Measurements from ENCODE around the gene MYZAP. TPM values are rescaled to one million over a fixed set of nuclear protein-coding genes. Genes with fewer than 3 reads are reported as not detected.

The MYZAP gene
- total and polyA plus RNA-seq, 2 of the 4 experiments (the other 2 are of a cell fraction), result not detected

GRCh38 chr15:57597431-57597830, 5.7 kb downstream of the MYZAP start:
- no peak overlapping the region for H3K4ac ChIP-seq (ENCODE audit: low read depth, low read length)
- ChIA-PET POLR2A (ENCODE audit: unreplicated experiment) (no interaction called here), CTCF (no interaction called here)
- no peak overlapping the region for H2AFZ ChIP-seq (replicated peaks; ENCODE audit: low read length, poor library complexity)
- no peaks in the 10 kb centered on the region for H4K20me1 ChIP-seq (ENCODE audit: insufficient read depth, low read length)
- H2BK20ac ChIP-seq (ENCODE audit: low read depth, low read length), result no peak overlapping the region
- H3K56ac ChIP-seq (ENCODE audit: extremely low read depth, insufficient read depth, low read length), result no peak overlapping the region; the same call in 1 of the 2 replicates
- H3K9me3 ChIP-seq (ENCODE audit: control insufficient read depth, insufficient read depth, low read length), result no peaks in the 10 kb centered on the region
- no peak overlapping the region for H3K23ac ChIP-seq (ENCODE audit: low read depth, low read length)
- H3K79me1 ChIP-seq (ENCODE audit: low read depth in 1 of 2, low read length in 2 of 2), result no peaks in the 10 kb centered on the region
- H3K14ac ChIP-seq (replicated peaks; ENCODE audit: low read depth, low read length), result no peak overlapping the region
- DNase-seq, result no peak
- no peaks in the 10 kb centered on the region for H3K4me1 ChIP-seq (ENCODE audit: control insufficient read depth, insufficient read depth, low read length)
- no TSS peak for BruUV-seq (replicated peaks)
- no peaks in the 10 kb centered on the region for H3K9me1 ChIP-seq (ENCODE audit: insufficient read depth, low read length)
- in situ Hi-C loops (cut with MboI; ENCODE audit: low sequenced_read_pairs) (no loop called here), intact Hi-C loops (cut with micrococcal nuclease) (no loop called here), dilution Hi-C loops (cut with HindIII; ENCODE audit: low sequenced_read_pairs, unreplicated experiment) (no loop called here)
- no peak overlapping the region for H3K4me2 ChIP-seq (ENCODE audit: low read depth, low read length)
- H2AK9ac ChIP-seq (replicated peaks; ENCODE audit: low read depth, low read length, poor library complexity), result no peak overlapping the region
- no peak for ATAC-seq (ENCODE audit: low read depth)
- no peak overlapping the region for H2AK5ac ChIP-seq (ENCODE audit: low read depth, low read length)
- H3K27ac ChIP-seq (ENCODE audit: insufficient read depth, low read length), result no peak overlapping the region
- no peaks in the 10 kb centered on the region for H3K36me3 ChIP-seq (ENCODE audit: control insufficient read depth, insufficient read depth, low read length)
- no peak overlapping the region for H4K91ac ChIP-seq (ENCODE audit: insufficient read depth, low read depth, low read length)
- no peak overlapping the region for H3K4me3 ChIP-seq (ENCODE audit: insufficient read depth, low read depth, low read length)
- no peak overlapping the region for H2BK120ac ChIP-seq (ENCODE audit: low read depth, low read length)
- TF ChIP-seq, protein P1, sequence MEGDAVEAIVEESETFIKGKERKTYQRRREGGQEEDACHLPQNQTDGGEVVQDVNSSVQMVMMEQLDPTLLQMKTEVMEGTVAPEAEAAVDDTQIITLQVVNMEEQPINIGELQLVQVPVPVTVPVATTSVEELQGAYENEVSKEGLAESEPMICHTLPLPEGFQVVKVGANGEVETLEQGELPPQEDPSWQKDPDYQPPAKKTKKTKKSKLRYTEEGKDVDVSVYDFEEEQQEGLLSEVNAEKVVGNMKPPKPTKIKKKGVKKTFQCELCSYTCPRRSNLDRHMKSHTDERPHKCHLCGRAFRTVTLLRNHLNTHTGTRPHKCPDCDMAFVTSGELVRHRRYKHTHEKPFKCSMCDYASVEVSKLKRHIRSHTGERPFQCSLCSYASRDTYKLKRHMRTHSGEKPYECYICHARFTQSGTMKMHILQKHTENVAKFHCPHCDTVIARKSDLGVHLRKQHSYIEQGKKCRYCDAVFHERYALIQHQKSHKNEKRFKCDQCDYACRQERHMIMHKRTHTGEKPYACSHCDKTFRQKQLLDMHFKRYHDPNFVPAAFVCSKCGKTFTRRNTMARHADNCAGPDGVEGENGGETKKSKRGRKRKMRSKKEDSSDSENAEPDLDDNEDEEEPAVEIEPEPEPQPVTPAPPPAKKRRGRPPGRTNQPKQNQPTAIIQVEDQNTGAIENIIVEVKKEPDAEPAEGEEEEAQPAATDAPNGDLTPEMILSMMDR (conservative IDR thresholded peaks at IDR 0.05; ENCODE audit: low read depth, low read length), result no peak
- no peak for TF ChIP-seq MAZ (IDR thresholded peaks at IDR 0.05; ENCODE audit: borderline replicate concordance, low read depth, low read length)
- no peak for TF ChIP-seq CEBPB (IDR thresholded peaks at IDR 0.05; ENCODE audit: low read depth, low read length)
- TF ChIP-seq MXI1 (IDR thresholded peaks at IDR 0.05; ENCODE audit: borderline replicate concordance, low read depth, low read length), result no peak
- no peak for TF ChIP-seq RAD21 (IDR thresholded peaks at IDR 0.05; ENCODE audit: low read length)
- no peak for TF ChIP-seq NFE2L2 (IDR thresholded peaks at IDR 0.05; ENCODE audit: low read depth, low read length)
- no peak for TF ChIP-seq RFX5 (IDR thresholded peaks at IDR 0.05; ENCODE audit: low read depth, low read length)
- TF ChIP-seq MAFK (IDR thresholded peaks at IDR 0.05; ENCODE audit: low read depth, low read length), result no peak
- no peak for TF ChIP-seq POLR2A (IDR thresholded peaks at IDR 0.05; ENCODE audit: low read depth, low read length)
- no peak for TF ChIP-seq FOS (IDR thresholded peaks at IDR 0.05; ENCODE audit: low read depth, low read length)
- no peak for TF ChIP-seq BHLHE40 (IDR thresholded peaks at IDR 0.05; ENCODE audit: low read depth, low read length)
- no peak for TF ChIP-seq CHD1 (IDR thresholded peaks at IDR 0.05; ENCODE audit: low read depth, low read length)
- TF ChIP-seq RCOR1 (IDR thresholded peaks at IDR 0.05; ENCODE audit: insufficient replicate concordance, low read length), result no peak
- peaks cover 11% of the 10 kb centered on the region for H3K27me3 ChIP-seq (ENCODE audit: control insufficient read depth, insufficient read depth, low read length)
- no peak overlapping the region for H3K18ac ChIP-seq (ENCODE audit: low read depth, low read length)
- H3K9ac ChIP-seq (ENCODE audit: low read depth, low read length), result no peak overlapping the region
- H4K8ac ChIP-seq (ENCODE audit: low read depth in 2 of 2, low read length in 2 of 2), result no peak overlapping the region
- no peak overlapping the region for H2BK15ac ChIP-seq (ENCODE audit: low read depth, low read length)
- 33% methylated on average over 1 of the region's 3 CpGs; no CpG with 5 or more reads in 1 of the 2 experiments for WGBS, 2 experiments (ENCODE audit: extremely low coverage in 2 of 2, insufficient read length in 1 of 2)
- no peak overlapping the region for H4K5ac ChIP-seq (ENCODE audit: low read depth, low read length)
- no peak overlapping the region for H2BK5ac ChIP-seq (ENCODE audit: low read depth, low read length, poor library complexity, severe bottlenecking)
